Liver (tissue), 9 donors: ENCODE data around the gene FIBCD1. TPM values are rescaled to one million over a fixed set of nuclear protein-coding genes. Genes with fewer than 3 reads are reported as not detected.

Source experiments
- DNase-seq: peaks from one replicate; pipeline ENCODE4 v3.0.0-alpha.2; 2017; ENCODE audit warnings: low spot score
- H3K27ac ChIP-seq, 2 donors: one replicate each; pipeline ENCODE4 v1.7.0; 2013; ENCODE audit warnings: inconsistent platforms in 2 of 2, low read length in 2 of 2, control low read depth in 1 of 2, low read depth in 1 of 2, mild to moderate bottlenecking in 1 of 2
- H3K27me3 ChIP-seq, 4 donors: one replicate each; pipeline versions ENCODE4 v1.6.1 to v1.7.0; 2013; ENCODE audit warnings: low read length in 3 of 4, inconsistent platforms in 1 of 4, mild to moderate bottlenecking in 1 of 4, moderate library complexity in 1 of 4; ENCODE audit not compliant: control insufficient read depth in 4 of 4, insufficient read depth in 4 of 4
- H3K36me3 ChIP-seq, 4 donors: one replicate each; pipeline versions ENCODE4 v1.6.1 to v1.7.0; 2013; ENCODE audit warnings: low read length in 3 of 4, mild to moderate bottlenecking in 3 of 4, low read depth in 1 of 4, moderate library complexity in 1 of 4; ENCODE audit not compliant: control insufficient read depth in 4 of 4, insufficient read depth in 3 of 4
- H3K4me1 ChIP-seq, 4 donors: one replicate each; pipeline versions ENCODE4 v1.6.1 to v1.7.0; 2013; ENCODE audit warnings: low read length in 3 of 4, mild to moderate bottlenecking in 3 of 4, moderate library complexity in 1 of 4; ENCODE audit not compliant: control insufficient read depth in 4 of 4, insufficient read depth in 4 of 4
- H3K4me3 ChIP-seq, 3 donors: one replicate each; pipeline versions ENCODE4 v1.6.1 to v1.7.0; 2013; ENCODE audit warnings: low read length in 3 of 3, control low read depth in 1 of 3, low read depth in 1 of 3, mild to moderate bottlenecking in 1 of 3
- H3K9ac ChIP-seq, 2 donors: one replicate each; pipeline ENCODE4 v1.7.0; 2013; ENCODE audit warnings: low read length in 2 of 2, mild to moderate bottlenecking in 2 of 2, moderate library complexity in 2 of 2, control low read depth in 1 of 2, low read depth in 1 of 2
- H3K9me3 ChIP-seq, 4 donors: one replicate each; pipeline versions ENCODE4 v1.6.1 to v1.7.0; 2013; ENCODE audit warnings: low read length in 3 of 4; ENCODE audit not compliant: control insufficient read depth in 4 of 4
- EGR1 ChIP-seq, 2 donors: IDR thresholded peaks; 2 replicates each; pipeline ENCODE4 v1.6.1; 2016 to 2018; ENCODE audit warnings: antibody characterized with exemption in 2 of 2, low read depth in 2 of 2
- FOXA1 ChIP-seq: IDR thresholded peaks from 2 replicates; pipeline ENCODE4 v1.6.1; 2016; ENCODE audit warnings: antibody characterized with exemption
- FOXA2 ChIP-seq: IDR thresholded peaks from 2 replicates; pipeline ENCODE4 v1.6.1; 2016; ENCODE audit warnings: antibody characterized with exemption
- GABPA ChIP-seq, 2 donors: IDR thresholded peaks in 1 of 2; conservative IDR thresholded peaks in 1 of 2; 2 replicates each; pipeline ENCODE4 v1.6.1; 2016; ENCODE audit warnings: antibody characterized with exemption in 2 of 2, mild to moderate bottlenecking in 1 of 2, moderate library complexity in 1 of 2
- HNF4A ChIP-seq, 2 donors: conservative IDR thresholded peaks; 2 replicates each; pipeline ENCODE4 v1.6.1; 2016; ENCODE audit warnings: antibody characterized with exemption in 2 of 2, mild to moderate bottlenecking in 2 of 2
- HNF4G ChIP-seq: IDR thresholded peaks from 2 replicates; pipeline ENCODE4 v1.6.1; 2016; ENCODE audit warnings: antibody characterized with exemption
- JUND ChIP-seq, 2 donors: IDR thresholded peaks; 2 replicates each; pipeline ENCODE4 v1.6.1; 2016; ENCODE audit warnings: antibody characterized with exemption in 2 of 2
- NR2F2 ChIP-seq: IDR thresholded peaks from 2 replicates; pipeline ENCODE4 v1.6.1; 2016; ENCODE audit warnings: antibody characterized with exemption
- RAD21 ChIP-seq, 2 donors: IDR thresholded peaks; 2 replicates each; pipeline ENCODE4 v1.6.1; 2016; ENCODE audit warnings: antibody characterized with exemption in 2 of 2, mild to moderate bottlenecking in 2 of 2
- RXRA ChIP-seq, 2 donors: IDR thresholded peaks; 2 replicates each; pipeline ENCODE4 v1.6.1; 2017 to 2018; ENCODE audit warnings: antibody characterized with exemption in 2 of 2, mild to moderate bottlenecking in 1 of 2
- SP1 ChIP-seq: IDR thresholded peaks from 2 replicates; pipeline ENCODE4 v1.6.1; 2018; ENCODE audit warnings: antibody characterized with exemption, mild to moderate bottlenecking
- TAF1 ChIP-seq: conservative IDR thresholded peaks from 2 replicates; pipeline ENCODE4 v1.6.1; 2016; ENCODE audit warnings: antibody characterized with exemption, mild to moderate bottlenecking
- YY1 ChIP-seq: IDR thresholded peaks from 2 replicates; pipeline ENCODE4 v1.6.1; 2016; ENCODE audit warnings: antibody characterized with exemption, mild to moderate bottlenecking
- WGBS: extraction: QIAGEN DNeasy Blood & Tissue Kit; methylation state at CpG from one replicate; pipeline ENCODE4 v1.1.7; 2013; 5-methylcytosine and 5-hydroxymethylcytosine counted together
- polyA plus RNA-seq, 2 donors: library from polyadenylated mRNA; stranded (reverse) in 1 of 2; unstranded in 1 of 2; fragments of 200-250 nt in 1 of 2; fragments of >200 nt in 1 of 2; fragmentation: Nextera tagmentation in 1 of 2; extraction: Ambion mirVana in 1 of 2; gene quantifications; one replicate each; pipeline versions ENCODE4 v1.2.1 to v1.2.3, GENCODE V29; 2013 to 2015
- total RNA-seq, 2 donors: library from RNA; depleted of rRNA; stranded (reverse); fragments of >200 nt; gene quantifications; one replicate each; pipeline ENCODE4 v1.2.3, GENCODE V29; 2014
- TF ChIP-seq, protein P1 (sequence below): IDR thresholded peaks from 2 replicates; pipeline ENCODE4 v1.6.1; 2016; ENCODE audit warnings: antibody characterized with exemption
- TF ChIP-seq, protein P2 (sequence below): fragments of 150-350 bp; IDR thresholded peaks from 2 replicates; pipeline ENCODE4 v1.5.1; 2017; ENCODE audit warnings: improper control_type of control experiment, low read depth, low read length; ENCODE audit not compliant: missing input control
- TF ChIP-seq, protein P3 (sequence below): IDR thresholded peaks from 2 replicates; pipeline ENCODE4 v1.6.1; 2016; ENCODE audit warnings: antibody characterized with exemption, mild to moderate bottlenecking
- TF ChIP-seq, protein P4 (sequence below): IDR thresholded peaks from 2 replicates; pipeline ENCODE4 v1.6.1; 2016; ENCODE audit warnings: antibody characterized with exemption
- TF ChIP-seq, protein P5 (sequence below): IDR thresholded peaks from 2 replicates; pipeline ENCODE4 v1.6.1; 2016; ENCODE audit warnings: antibody characterized with exemption
- donor health status: healthy.
- donor health status: healthy.
- donor health status: healthy.
- donor health status: healthy.
- donor health status: healthy.

Gene FIBCD1
- total and polyA plus RNA-seq, 4 donors, result not detected

- WGBS, result 88% methylated on average over 8 of the region's 8 CpGs
- Histone ChIP-seq H3K4me1 (no peaks in the 10 kb centered on the region), H3K36me3 (peaks cover 3 to 19% (median 11%) of the 10 kb centered on the region in 4 donors), H3K27ac (no peak overlapping the region), H3K9me3 (no peaks in the 10 kb centered on the region), H3K27me3 (no peaks in the 10 kb centered on the region), H3K9ac (no peak overlapping the region), H3K4me3 (no peak overlapping the region)
- DNase-seq, result no peak
- TF ChIP-seq JUND (IDR thresholded peaks at IDR 0.05), result no peak
- TF ChIP-seq SP1, result no peak
- TF ChIP-seq HNF4A (conservative IDR thresholded peaks at IDR 0.05), result no peak
- TF ChIP-seq RXRA (IDR thresholded peaks at IDR 0.05), result no peak
- no peak for TF ChIP-seq FOXA2
- TF ChIP-seq, protein P1, sequence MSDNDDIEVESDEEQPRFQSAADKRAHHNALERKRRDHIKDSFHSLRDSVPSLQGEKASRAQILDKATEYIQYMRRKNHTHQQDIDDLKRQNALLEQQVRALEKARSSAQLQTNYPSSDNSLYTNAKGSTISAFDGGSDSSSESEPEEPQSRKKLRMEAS, result no peak
- no peak for TF ChIP-seq RAD21 (IDR thresholded peaks at IDR 0.05)
- TF ChIP-seq NR2F2, result no peak
- TF ChIP-seq GABPA (IDR thresholded peaks at IDR 0.05 in 1 of 2, conservative IDR thresholded peaks at IDR 0.05 in 1 of 2), result no peak
- TF ChIP-seq TAF1, result no peak
- TF ChIP-seq, protein P2, sequence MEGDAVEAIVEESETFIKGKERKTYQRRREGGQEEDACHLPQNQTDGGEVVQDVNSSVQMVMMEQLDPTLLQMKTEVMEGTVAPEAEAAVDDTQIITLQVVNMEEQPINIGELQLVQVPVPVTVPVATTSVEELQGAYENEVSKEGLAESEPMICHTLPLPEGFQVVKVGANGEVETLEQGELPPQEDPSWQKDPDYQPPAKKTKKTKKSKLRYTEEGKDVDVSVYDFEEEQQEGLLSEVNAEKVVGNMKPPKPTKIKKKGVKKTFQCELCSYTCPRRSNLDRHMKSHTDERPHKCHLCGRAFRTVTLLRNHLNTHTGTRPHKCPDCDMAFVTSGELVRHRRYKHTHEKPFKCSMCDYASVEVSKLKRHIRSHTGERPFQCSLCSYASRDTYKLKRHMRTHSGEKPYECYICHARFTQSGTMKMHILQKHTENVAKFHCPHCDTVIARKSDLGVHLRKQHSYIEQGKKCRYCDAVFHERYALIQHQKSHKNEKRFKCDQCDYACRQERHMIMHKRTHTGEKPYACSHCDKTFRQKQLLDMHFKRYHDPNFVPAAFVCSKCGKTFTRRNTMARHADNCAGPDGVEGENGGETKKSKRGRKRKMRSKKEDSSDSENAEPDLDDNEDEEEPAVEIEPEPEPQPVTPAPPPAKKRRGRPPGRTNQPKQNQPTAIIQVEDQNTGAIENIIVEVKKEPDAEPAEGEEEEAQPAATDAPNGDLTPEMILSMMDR, result no peak
- TF ChIP-seq, protein P3, sequence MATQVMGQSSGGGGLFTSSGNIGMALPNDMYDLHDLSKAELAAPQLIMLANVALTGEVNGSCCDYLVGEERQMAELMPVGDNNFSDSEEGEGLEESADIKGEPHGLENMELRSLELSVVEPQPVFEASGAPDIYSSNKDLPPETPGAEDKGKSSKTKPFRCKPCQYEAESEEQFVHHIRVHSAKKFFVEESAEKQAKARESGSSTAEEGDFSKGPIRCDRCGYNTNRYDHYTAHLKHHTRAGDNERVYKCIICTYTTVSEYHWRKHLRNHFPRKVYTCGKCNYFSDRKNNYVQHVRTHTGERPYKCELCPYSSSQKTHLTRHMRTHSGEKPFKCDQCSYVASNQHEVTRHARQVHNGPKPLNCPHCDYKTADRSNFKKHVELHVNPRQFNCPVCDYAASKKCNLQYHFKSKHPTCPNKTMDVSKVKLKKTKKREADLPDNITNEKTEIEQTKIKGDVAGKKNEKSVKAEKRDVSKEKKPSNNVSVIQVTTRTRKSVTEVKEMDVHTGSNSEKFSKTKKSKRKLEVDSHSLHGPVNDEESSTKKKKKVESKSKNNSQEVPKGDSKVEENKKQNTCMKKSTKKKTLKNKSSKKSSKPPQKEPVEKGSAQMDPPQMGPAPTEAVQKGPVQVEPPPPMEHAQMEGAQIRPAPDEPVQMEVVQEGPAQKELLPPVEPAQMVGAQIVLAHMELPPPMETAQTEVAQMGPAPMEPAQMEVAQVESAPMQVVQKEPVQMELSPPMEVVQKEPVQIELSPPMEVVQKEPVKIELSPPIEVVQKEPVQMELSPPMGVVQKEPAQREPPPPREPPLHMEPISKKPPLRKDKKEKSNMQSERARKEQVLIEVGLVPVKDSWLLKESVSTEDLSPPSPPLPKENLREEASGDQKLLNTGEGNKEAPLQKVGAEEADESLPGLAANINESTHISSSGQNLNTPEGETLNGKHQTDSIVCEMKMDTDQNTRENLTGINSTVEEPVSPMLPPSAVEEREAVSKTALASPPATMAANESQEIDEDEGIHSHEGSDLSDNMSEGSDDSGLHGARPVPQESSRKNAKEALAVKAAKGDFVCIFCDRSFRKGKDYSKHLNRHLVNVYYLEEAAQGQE, result no peak
- TF ChIP-seq, protein P4, sequence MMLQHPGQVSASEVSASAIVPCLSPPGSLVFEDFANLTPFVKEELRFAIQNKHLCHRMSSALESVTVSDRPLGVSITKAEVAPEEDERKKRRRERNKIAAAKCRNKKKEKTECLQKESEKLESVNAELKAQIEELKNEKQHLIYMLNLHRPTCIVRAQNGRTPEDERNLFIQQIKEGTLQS, result no peak
- TF ChIP-seq FOXA1, result no peak
- no peak for TF ChIP-seq HNF4G
- TF ChIP-seq YY1, result no peak
- TF ChIP-seq, protein P5, sequence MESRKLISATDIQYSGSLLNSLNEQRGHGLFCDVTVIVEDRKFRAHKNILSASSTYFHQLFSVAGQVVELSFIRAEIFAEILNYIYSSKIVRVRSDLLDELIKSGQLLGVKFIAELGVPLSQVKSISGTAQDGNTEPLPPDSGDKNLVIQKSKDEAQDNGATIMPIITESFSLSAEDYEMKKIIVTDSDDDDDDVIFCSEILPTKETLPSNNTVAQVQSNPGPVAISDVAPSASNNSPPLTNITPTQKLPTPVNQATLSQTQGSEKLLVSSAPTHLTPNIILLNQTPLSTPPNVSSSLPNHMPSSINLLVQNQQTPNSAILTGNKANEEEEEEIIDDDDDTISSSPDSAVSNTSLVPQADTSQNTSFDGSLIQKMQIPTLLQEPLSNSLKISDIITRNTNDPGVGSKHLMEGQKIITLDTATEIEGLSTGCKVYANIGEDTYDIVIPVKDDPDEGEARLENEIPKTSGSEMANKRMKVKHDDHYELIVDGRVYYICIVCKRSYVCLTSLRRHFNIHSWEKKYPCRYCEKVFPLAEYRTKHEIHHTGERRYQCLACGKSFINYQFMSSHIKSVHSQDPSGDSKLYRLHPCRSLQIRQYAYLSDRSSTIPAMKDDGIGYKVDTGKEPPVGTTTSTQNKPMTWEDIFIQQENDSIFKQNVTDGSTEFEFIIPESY, result no peak
- TF ChIP-seq EGR1 (IDR thresholded peaks at IDR 0.05; ENCODE audit: low read depth in 2 of 2), result no peak
Measured at GRCh38 chr9:130854092-130854491, 85.0 kb downstream of the FIBCD1 start.
